Natural killer cell (primary cell): Measurements from ENCODE around the gene ETV3. TPM values are rescaled to one million over a fixed set of nuclear protein-coding genes. Genes with fewer than 3 reads are reported as not detected.

Experiments
- ATAC-seq, 3 donors: fragments of 150-1000 bp in 2 of 3; fragments of 200-7000 bp in 1 of 3; cut with Tn5 transposase; 1 replicate in 1 of 3; 2 replicates in 2 of 3; pipeline ENCODE4 v1.10.0; 2021; ENCODE audit warnings: mild to moderate bottlenecking in 2 of 3, moderate library complexity in 2 of 3
- DNase-seq, 2 donors: peaks; one replicate each; pipeline versions ENCODE4 v3.0.0 to v3.0.0-alpha.2; 2013 to 2021; ENCODE audit warnings: mixed read lengths in 1 of 2
- H3K27ac ChIP-seq: one replicate; pipeline ENCODE4 v1.5.1; 2013; ENCODE audit warnings: mild to moderate bottlenecking, low read length
- H3K27me3 ChIP-seq: one replicate; pipeline ENCODE4 v1.6.1; 2013; ENCODE audit warnings: low read length; ENCODE audit not compliant: control insufficient read depth, insufficient read depth
- H3K36me3 ChIP-seq: one replicate; pipeline ENCODE4 v1.6.1; 2013; ENCODE audit warnings: low read length; ENCODE audit not compliant: control insufficient read depth, insufficient read depth
- H3K4me1 ChIP-seq: one replicate; pipeline ENCODE4 v1.6.1; 2013; ENCODE audit warnings: low read length; ENCODE audit not compliant: control insufficient read depth, insufficient read depth
- H3K4me3 ChIP-seq: one replicate; pipeline ENCODE4 v1.5.1; 2013; ENCODE audit warnings: low read length
- H3K9me3 ChIP-seq: one replicate; pipeline ENCODE4 v1.6.1; 2013; ENCODE audit warnings: low read length; ENCODE audit not compliant: control insufficient read depth, insufficient read depth
- H3K27ac Mint-ChIP-seq, 2 donors: one replicate each; pipeline ENCODE4 v1.8.0; 2022; ENCODE audit warnings: mild to moderate bottlenecking in 2 of 2, mixed read lengths in 2 of 2, moderate library complexity in 1 of 2
- H3K27me3 Mint-ChIP-seq, 2 donors: one replicate each; pipeline ENCODE4 v1.8.0; 2022; ENCODE audit warnings: low read depth in 2 of 2, mixed read lengths in 2 of 2
- H3K36me3 Mint-ChIP-seq: one replicate; pipeline ENCODE4 v1.8.0; 2022; ENCODE audit warnings: mixed read lengths
- H3K4me1 Mint-ChIP-seq, 2 donors: one replicate each; pipeline ENCODE4 v1.8.0; 2022; ENCODE audit warnings: mixed read lengths in 2 of 2
- H3K4me3 Mint-ChIP-seq: one replicate; pipeline ENCODE4 v1.8.0; 2022; ENCODE audit warnings: mild to moderate bottlenecking, moderate library complexity, mixed read lengths
- H3K9me3 Mint-ChIP-seq, 2 donors: one replicate each; pipeline ENCODE4 v1.8.0; 2022; ENCODE audit warnings: mixed read lengths in 2 of 2
- CTCF ChIP-seq: fragments of 200-600 bp; IDR thresholded peaks from one replicate; pipeline ENCODE4 v1.8.0; 2022; ENCODE audit warnings: antibody characterized with exemption
- WGBS: methylation state at CpG from one replicate; pipeline ENCODE4 v1.1.7; 2013; ENCODE audit warnings: missing lambda C conversion rate; ENCODE audit not compliant: insufficient coverage; 5-methylcytosine and 5-hydroxymethylcytosine counted together
- intact Hi-C: fragments of 100-400 bp; cut with micrococcal nuclease; formaldehyde crosslinking; loops from one replicate; pipeline ENCODE4 v1.14.2; 2022
- total RNA-seq, 4 donors: library from RNA; stranded (reverse); fragments of 120-200 nt in 1 of 4; gene quantifications; one replicate each; pipeline versions ENCODE4 v1.2.3 to v1.2.4, GENCODE V29; 2013 to 2022

ETV3 gene
- total RNA-seq, 3 donors from 2014 or later (not counting 1 experiment from before 2014, with no cell fraction given), result 58.3 to 101 (median 76.6) TPM

GRCh38 chr1:157181790-157182189 is 43.6 kb upstream of the ETV3 start:
- Histone ChIP-seq H3K4me1 (no peaks in the 10 kb centered on the region), H3K4me3 (no peak overlapping the region), H3K36me3 (no peaks in the 10 kb centered on the region), H3K9me3 (no peaks in the 10 kb centered on the region), H3K27ac (no peak overlapping the region), H3K27me3 (peaks cover 2% of the 10 kb centered on the region)
- Mint-ChIP-seq H3K4me3 (no peak overlapping the region), H3K27me3 (peaks cover 0 to 18% of the 10 kb centered on the region in 2 donors), H3K4me1 (no peaks in the 10 kb centered on the region), H3K36me3 (no peaks in the 10 kb centered on the region), H3K27ac (no peak overlapping the region), H3K9me3 (no peaks in the 10 kb centered on the region)
- DNase-seq (no peak), ATAC-seq (no peak)
- TF ChIP-seq CTCF, result no peak
- intact Hi-C loops, result no loop called here
- 43% methylated on average over 3 of the region's 3 CpGs for WGBS

- Histone ChIP-seq H3K27ac (no peak overlapping the region), H3K36me3 (no peaks in the 10 kb centered on the region), H3K9me3 (no peaks in the 10 kb centered on the region), H3K27me3 (peaks cover 2% of the 10 kb centered on the region), H3K4me3 (no peak overlapping the region), H3K4me1 (no peaks in the 10 kb centered on the region)
- no peaks in the 10 kb centered on the region for H3K9me3 Mint-ChIP-seq
- ATAC-seq (no peak), DNase-seq (no peak)
- intact Hi-C loops, result no loop called here
- no peak overlapping the region for H3K27ac Mint-ChIP-seq
- no peak for TF ChIP-seq CTCF
- 11% methylated on average over 5 of the region's 5 CpGs for WGBS
- no peaks in the 10 kb centered on the region for H3K36me3 Mint-ChIP-seq
- H3K4me1 Mint-ChIP-seq, result no peaks in the 10 kb centered on the region
- no peak overlapping the region for H3K4me3 Mint-ChIP-seq
- H3K27me3 Mint-ChIP-seq, result peaks cover 0 to 19% of the 10 kb centered on the region in 2 donors
Measured at GRCh38 chr1:157181258-157181657, 43.1 kb upstream of the ETV3 start.

- Histone ChIP-seq H3K27ac (no peak overlapping the region), H3K9me3 (no peaks in the 10 kb centered on the region), H3K4me1 (peaks cover 3% of the 10 kb centered on the region), H3K36me3 (no peaks in the 10 kb centered on the region), H3K4me3 (no peak overlapping the region), H3K27me3 (peaks cover 2% of the 10 kb centered on the region)
- Mint-ChIP-seq H3K4me3 (no peak overlapping the region), H3K27me3 (peaks cover 0 to 20% of the 10 kb centered on the region in 2 donors), H3K36me3 (no peaks in the 10 kb centered on the region), H3K27ac (no peak overlapping the region), H3K4me1 (no peaks in the 10 kb centered on the region), H3K9me3 (no peaks in the 10 kb centered on the region)
- intact Hi-C loops, result no loop called here
- ATAC-seq, result no peak
- WGBS, result 66% methylated on average over 3 of the region's 3 CpGs
- no peak for TF ChIP-seq CTCF
- no peak for DNase-seq
Measured at GRCh38 chr1:157178490-157178889, 40.3 kb upstream of the ETV3 start.

- Histone ChIP-seq H3K4me1 (peaks cover 3% of the 10 kb centered on the region), H3K9me3 (no peaks in the 10 kb centered on the region), H3K27ac (no peak overlapping the region), H3K4me3 (no peak overlapping the region), H3K36me3 (no peaks in the 10 kb centered on the region), H3K27me3 (peaks cover 2% of the 10 kb centered on the region)
- Mint-ChIP-seq H3K27ac (no peak overlapping the region), H3K36me3 (no peaks in the 10 kb centered on the region), H3K27me3 (peaks cover 0 to 21% of the 10 kb centered on the region in 2 donors), H3K4me1 (no peaks in the 10 kb centered on the region), H3K4me3 (no peak overlapping the region), H3K9me3 (no peaks in the 10 kb centered on the region)
- ATAC-seq, result no peak
- TF ChIP-seq CTCF, result no peak
- WGBS, result 67% methylated on average over 4 of the region's 4 CpGs
- intact Hi-C loops, result no loop called here
- no peak for DNase-seq
Measured at GRCh38 chr1:157177733-157178394, 39.7 kb upstream of the ETV3 start.
